Activated T-helper 9 cell treated with anti-CD3 and anti-CD28 coated beads, Interleukin-2, amount 50 U/mL, for 16 hours (primary cell): ENCODE measurements around the gene HPCAL1.

Source experiments
- DNase-seq: peaks from one replicate; pipeline ENCODE4 v3.0.0-alpha.2; 2020; ENCODE audit warnings: low read depth

The HPCAL1 gene

DNA sequence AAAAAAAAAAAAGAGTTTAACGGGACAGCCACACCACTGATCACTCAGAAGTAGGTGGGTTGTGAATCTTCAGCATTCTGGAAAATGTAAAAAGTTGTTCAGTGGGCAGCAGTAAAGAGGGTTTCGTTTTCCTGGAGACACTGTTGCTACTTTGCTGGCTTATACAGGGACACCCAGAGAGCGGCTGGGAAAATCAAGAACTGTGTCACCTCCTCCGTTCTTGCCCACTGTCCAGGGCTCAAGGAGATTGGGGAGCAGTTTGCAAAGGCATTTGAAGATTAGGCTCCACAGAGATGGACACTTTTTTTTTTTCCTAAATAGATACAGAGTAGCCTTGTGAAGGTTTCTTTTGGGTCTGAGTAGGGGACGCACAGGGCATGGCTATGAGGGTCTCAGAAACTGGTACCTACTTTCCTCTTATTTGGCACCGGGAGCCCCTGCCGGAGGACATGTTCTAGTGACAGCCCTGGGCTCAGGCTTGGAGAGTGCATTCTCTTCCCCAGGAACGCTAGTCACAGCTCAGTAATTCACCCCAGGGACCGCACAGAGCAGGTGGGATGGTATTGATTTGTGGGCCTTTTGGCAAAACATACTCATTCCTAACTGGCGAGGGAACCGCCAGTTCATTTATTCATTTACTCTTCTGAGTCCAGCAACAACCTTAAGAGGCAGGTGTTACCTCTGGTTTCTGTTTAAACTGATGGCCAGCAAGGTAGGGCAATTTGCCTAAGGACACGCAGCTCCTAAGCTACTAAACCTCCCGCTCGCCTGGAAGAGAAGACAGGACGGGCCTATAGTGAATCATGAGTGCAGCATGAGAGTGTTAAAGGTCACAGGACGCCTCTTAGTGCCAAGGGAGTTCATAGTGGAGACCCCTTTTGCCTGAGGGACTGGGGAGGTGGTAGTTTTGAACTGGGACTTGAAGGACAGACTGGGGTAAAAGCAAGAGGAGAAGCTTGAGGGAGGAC lies 53.1 kb downstream of the HPCAL1 start:
- DNase-seq, result no peak

DNA sequence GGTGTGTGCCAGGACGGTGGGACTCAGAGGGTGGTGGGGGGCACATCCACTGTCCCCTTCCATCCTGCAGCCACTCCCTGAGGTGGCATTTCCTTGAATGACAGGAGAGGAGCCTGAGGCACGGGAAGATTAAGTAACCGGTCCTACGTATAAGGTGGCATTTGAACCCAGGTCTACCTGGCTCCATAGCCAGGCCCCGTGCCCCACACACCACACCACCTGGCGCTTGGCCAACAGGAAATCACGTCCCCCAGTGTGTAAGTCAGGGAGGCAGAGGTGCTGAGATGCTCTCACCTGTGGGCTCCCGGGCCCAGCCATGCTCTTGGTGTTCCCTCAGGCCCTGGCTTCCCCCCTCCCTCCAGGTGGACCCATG lies 53.7 kb downstream of the HPCAL1 start:
- DNase-seq, result no peak

DNA sequence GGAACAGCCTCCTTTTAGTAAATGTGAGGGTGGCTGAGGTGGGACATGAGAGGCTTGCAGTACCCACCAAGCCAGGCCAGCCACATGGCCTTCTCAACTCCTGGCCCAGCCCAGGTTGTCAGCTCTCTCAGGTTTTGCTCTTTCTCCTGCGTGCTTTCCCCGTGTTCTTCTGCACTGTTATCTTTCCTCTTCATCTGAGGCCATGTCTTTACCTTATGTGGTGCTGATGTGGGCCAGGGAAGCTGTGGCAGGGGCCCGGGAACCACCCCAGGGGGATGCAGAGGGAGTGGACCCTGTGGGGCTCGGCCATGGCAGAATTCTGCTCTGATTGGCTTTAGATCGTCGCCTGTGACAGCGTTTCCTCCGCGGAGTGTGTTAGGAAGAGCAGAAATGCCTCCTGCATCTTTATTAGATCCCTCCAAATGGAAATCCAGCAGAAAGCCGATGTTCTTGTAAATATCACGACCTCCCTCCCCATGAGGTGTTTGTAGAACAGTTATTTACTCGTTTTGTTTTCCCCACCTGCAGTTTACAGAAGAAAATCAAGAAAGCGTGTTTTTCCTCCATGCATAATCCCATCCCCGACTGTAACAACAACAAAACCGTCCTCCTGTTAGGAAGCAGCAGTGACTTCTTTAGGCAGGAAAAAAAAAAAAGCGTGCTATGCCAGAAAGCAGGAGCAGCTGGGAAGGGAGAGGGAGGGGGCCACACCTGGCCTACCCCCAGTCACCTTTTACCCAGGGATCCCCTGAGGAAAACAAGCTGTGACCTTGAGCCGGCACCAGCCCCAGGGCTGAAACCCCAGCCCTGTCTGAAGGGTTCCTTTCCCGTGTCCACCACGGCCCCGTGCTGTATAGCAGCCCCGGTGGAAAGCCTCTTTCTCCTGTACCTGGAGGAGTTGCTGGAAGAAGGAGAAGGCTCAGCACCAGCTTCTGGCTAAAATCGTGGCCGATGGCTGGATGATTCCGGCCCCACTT lies 54.8 kb downstream of the HPCAL1 start:
- no peak for DNase-seq

DNA sequence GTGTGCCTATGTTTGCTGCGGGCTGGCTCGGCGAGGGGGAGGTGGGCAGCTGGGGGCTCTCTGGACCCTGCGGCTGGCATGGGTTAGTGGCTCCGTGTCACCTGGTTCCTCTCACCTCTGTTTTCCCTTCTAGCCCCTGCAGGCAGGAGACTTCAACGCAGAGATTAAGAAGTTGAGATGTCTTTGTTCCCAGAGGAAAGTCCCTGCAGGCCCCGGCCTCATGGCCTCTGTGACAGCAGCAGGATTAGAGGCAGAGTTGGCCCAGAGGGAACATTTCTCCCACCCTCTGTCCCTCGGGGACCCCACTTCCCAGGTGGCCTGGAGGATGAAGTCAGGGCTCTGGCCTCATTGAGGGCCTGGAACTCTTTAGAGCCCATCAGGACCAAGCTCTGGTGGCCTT lies 56.5 kb downstream of the HPCAL1 start:
- no peak for DNase-seq

DNA sequence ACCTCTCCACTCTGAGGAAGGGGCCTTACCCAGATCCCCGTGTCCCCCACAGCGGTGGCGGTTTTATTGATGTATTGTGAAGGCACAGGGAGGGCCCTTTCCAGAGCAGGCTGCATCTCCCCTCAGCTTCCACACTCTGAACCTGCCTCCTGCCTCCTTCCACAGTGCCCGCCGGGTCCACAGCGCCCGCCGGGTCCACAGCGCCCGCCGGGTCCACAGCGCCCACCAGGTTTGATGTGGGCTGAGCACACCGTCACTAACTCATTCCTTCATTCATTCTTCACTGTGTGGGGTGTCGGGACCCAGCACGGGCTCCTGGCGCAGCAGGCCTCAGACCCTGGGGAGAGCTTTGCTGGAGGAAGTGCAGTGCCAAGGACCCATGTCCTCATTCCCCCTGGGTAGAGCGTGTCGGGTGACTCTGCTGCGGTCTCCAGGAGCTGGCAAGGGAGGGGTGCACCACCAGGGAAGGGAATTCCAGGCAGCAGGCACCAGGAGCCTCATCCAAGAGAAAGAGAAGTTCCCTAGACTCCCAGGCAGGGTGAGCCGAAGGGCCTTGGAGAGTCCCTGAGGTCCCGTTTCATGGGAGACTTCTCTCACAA lies 57.1 kb downstream of the HPCAL1 start:
- DNase-seq, result no peak

DNA sequence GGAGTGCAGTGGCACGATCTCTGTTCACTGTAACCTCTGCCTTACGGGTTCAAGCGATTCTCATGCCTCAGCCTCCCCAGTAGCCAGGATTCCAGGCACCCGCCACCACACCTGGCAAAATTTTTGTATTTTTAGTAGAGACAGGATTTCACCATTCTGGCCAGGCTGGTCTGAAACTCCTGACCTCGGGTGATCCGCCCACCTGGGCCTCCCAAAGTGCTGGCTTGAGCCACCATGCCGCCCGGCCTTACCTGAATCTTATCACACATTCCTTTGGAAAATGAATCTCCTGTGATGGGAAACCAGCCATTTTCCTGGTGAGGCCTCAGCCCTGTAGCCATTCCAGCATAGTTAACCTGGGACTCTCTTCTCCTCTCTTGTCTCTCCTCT lies 57.8 kb downstream of the HPCAL1 start:
- no peak for DNase-seq

DNA sequence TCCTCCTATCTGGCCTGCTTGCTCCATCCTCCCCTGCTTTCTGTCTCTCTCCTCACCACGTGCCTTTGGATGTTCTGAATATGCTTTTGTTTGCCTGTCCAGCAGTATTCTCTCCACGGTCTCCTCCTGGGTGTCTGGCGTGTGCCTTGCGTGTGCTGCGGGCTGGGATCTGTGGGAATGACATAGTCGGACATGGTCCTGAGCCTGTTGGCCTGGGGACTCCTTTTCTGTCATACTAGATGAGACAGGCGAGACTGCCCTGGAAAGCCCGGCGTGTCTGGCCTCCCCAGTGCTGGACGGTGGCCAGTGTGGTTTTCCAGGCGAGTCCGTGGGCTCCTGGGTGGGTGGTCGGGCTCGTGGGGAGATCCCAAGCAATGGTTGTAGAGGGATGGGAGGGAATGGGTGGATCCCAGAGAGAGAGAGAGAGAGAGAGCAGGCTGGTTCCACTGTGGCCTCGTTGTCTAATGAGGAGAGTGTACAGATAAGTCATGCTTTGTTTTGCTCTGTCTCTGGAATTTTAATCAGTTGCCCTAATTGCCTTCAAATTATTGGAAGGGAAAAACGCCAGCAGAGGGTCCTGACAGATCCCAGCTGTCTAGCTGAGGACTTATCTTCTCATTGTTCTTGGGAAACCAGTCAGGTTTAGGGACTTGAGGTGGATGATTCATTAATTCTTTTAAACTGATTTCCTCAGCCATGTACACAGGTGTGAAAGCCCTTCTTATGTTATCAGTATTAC lies 58.3 kb downstream of the HPCAL1 start:
- no peak for DNase-seq

DNA sequence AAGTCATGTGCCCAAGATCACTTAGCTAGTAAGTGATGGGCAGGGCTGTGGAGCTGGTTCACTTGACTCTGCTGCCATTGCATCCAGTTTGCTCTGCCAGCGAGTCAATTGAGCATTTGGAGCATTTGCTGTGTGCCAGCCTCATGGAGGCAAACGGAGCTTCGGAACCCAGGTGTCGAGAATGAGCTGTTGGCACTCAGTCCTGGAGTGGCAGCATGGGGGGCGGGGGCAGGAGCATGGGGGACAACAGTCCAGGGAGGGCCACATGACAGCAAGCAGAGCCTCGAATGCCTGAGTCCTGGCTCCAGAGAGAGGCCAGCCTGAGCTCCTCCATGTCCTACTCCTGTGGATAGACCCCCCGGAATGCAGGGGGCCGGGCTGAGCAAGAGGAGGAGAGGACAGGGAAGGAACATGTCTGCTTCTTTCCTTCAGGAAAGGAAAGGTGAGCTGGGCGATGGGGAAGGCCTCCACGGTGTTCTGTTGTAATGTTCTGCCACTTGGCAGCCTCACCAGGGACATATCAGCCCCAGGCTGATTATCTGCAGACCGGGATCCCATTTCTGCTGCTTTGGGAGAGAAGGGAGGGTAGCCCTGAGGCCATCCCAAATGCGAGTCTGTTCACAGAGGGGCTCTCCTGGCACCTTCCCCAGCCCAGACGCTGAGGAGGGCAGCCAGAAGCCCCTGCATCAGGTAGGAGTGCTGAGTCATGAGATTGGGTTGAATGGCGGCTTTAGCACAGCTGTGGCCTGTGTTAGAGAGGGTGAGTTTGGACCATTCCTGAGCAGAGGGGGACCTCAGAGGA lies 59.6 kb downstream of the HPCAL1 start:
- no peak for DNase-seq

DNA sequence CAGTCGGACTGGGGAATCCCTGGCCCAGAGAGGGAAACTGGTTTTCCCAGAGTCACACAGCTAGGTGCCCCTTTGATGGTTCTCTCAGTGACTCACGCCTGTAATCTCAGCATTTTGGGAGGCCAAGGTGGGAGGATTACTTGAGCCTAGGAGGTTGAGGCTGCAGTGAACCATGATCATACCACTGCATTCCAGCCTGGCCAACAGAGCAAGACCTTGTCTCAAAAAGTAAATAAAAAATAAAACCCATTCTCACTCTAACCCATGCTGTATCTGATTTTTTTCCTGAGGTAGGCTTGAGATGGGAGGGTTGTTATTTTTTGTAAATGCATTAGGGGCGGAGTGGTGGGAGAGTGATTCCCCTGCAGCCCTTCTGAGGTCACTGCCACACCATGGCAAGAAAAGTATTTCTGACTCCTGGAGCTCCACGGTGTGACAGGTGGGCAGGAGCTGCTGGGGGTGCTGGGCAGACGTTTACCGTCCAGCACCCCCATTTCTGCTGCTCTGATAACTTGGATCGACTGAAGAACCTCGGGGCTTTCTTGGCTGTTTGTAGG lies 60.3 kb downstream of the HPCAL1 start:
- no peak for DNase-seq

DNA sequence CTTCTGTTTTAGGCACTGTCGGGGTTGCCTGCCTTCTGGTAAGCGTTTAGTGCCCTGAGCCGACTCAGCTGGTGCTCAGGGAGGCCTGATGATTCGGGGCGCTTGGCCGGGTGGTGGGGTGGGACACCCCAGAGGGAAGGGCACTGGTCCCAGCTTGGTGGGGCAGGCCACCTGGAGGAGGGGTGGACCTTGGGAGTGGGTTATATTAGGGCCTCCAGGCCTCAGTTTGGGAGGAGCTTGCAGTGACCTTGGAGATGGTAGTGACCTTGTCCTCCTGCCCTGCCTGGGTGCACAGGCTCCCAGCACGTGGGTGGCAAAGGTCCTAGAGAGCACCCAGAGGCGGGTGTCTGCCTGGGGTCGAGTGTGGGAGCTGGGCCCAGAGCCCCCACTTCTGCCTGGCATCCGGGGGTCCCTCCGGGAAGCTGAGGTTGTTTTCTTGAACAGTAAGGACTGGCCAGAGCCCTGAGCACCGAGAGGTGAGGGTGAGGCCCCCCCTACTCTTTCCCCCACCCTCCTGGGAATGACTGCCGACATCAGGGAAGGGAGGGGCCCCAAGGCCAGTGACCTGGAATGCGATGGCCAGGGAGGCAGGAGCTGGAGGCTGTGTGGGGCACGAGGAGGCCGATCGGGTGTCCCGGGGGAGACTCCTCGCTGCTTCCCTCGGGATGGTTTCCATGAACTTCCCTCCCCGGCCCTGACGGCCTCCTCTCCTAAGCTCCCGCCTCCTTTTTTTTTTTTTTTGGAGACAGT lies 61.3 kb downstream of the HPCAL1 start:
- DNase-seq, result no peak

DNA sequence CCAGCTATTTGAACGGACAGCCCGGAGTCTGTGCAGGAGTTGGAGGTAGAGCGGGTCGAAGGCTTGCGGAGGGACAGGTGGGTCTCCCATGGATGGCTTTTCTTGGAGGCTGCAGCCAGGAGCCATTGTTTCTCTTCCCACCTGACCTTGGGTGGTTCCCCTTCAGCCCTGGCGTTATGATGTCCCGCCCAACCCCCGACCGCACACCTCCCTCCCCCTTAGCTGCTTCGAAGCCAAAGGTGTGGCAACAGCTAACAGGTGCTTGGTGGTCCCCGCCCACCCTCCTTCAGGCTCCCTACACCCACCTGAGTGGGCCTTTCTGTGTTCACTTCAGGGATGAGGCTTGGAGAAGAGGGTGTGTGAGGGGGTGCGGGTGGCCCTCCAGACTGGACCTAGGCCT lies 62.7 kb downstream of the HPCAL1 start:
- DNase-seq, result no peak

DNA sequence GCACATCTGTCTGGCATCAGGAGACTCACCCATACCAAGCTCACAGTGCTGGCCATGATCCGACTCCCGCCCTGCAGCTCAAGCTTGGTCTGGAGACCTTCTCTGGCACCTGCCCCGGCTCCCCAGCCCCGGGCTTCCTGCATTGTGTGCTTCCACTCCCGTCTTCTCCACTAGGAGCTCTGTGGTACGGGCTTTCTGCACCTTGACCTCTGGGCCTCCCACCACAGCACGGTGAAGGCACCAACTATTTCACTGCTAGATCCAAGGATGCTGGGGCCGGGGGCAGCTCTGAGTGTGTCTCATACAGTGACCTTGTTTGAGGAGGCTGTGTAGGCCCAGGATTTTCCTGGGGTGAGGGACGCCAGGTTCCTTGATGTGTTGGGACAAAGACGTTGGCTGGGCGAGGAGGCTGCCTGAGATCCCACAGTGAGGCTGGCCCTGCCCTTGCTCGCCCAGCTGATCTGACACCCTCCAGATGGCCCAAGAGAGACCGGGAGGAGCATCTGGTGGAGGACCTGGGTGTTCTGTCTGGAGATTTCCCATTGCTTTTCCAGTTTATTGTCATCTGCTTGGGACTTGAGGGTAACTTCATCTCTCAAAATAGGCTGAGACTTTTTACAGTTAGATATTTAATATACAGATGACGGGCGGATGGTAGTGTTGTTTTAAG lies 64.0 kb downstream of the HPCAL1 start:
- DNase-seq, result no peak

DNA sequence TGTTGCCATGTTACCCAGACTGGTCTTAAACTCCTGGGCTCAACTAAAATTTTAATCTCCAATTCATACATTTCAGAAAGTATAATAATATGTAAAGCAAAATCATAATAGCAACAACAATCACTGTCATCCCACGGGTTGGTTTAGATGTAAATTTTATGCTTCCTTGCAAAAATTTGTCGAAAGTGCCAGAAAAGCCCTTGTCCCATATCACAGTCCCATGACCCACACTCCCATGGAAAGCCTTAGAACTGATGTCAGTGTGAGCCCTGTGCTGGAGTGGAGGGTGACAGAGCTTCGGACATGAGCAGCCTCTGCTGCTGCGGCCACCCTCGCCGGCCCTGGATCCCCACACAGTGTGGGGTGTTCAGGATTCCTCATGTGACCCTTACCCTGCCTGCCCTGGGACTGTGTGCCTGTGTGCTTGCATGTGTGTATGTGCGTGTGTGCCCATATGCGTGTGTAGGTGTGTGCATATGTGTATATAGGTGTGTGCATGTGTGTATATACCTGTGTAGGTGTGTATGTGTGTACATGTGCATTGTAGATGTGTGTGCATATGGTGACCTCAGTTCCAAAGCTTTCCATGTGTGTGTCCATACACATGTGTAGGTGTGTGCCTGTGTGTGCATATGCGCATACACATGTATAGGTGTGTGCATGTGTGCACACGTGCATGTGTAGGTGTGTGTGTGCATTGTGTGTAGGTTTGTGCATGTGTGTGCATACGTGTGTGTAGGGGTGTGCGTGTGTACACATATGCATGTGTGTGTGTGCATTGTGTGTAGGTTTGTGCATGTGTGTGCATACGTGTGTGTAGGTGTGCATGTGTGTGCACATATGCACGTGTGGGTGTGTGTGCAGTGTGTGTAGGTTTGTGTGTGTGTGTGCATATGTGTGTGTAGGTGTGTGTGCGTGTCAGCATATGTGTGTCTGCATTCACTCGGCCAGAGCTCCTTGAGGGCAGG lies 65.1 kb downstream of the HPCAL1 start:
- DNase-seq, result no peak

DNA sequence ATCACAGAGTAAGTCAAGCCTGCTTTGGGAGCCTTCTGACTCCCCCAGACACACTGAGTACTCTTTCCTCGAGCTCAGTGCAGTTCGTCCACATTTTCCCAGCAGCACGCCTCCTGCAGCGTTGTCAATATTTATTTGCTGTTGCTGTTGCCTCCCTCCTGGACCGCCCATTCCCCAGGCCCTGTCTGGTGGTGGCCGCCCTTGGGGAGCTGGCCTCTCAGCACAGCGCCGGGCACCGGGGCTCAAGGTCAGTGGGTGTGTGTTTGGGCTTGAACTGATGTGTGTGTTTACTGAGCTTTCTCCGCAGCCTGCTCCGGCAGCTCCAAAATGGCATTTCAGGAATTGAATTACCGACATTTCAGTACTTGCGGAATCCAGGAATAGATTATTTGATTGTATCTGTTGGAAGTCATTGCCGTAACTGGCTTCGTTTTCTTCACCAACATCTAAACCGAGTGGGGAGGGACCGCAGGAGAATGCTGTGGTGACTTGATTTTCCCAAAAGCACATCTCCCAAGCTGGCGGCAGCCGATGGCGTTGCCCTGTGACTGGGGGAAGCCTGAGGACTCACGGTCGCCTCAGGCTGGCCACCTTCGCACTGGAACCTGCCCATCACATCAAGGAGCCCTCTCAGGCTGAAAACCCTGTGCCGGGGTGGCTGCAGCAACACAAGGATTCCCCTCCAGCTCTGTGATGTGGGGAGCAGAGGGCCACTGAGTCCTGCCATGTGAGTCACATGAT lies 66.0 kb downstream of the HPCAL1 start:
- no peak for DNase-seq

DNA sequence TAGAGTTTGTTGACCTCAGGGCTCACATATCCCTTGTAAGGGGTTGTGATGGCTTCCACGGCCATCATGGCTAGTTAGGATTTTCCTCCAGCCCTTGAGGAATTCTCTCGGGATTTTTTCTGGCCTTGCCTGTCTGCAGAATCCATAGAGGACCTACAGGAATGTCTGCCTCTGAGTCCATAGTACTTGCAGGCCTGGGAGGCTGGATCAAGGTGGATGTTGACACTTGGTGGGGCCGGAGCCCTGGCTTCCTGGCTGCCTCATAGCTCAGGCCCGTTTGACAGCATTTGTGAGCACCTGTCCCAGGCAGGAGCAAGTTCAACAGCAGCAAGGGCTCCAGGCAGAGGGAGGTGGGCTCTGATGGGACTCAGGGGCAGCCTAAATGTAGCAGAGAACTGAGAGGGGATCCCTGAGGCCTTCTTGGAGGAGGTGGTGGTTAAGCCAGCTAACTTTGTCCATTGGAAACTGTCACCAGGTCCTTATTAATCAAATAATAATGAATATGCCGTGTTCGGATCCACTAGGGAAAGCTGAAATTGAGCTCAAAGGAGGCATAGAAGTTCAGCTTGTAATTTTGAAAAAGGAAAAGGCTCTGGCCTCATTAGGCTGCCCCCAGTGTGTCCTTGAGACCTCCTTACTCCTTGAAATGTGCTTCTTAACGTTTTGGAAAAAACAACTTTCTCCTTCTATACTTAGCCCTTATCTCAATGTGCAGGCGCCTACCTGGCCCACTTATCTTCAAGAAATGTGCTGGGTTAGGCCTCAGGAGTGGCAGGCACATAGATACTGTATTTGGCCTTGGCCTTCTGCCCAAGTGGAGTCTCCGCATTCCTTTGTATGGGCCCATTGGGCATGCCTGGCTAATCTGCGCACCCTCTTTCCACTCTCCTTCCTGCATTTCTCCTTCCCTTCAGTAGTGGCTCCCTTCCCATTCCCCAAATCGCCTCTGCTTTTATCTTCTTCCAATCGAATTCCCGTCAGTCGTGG lies 66.9 kb downstream of the HPCAL1 start:
- DNase-seq, result no peak

DNA sequence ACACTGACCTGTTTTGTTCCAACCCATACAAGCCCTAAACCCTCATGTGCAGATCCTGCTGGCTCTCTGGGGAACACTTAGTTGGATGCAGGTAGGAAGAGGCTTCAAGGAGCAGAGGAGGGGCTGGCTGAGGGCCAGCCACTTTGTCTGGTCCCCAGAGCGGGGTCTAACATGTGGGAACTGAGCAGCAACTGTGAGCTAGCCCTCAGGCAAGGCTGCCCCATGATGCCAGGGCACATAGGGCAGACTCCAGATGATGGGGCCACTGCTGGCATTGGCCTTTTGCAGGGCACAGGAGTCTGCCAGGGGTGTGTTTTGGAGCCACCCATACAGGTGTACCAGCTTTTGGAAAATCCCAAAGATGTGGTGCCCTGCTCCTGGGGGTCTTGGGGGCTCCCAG lies 67.7 kb downstream of the HPCAL1 start:
- DNase-seq, result no peak
